ENCODE results near the gene MEAF6. TPM values are rescaled to one million over a fixed set of nuclear protein-coding genes. Genes with fewer than 3 reads are reported as not detected.
"Not testable (repeated sequence)": the region's sequence is repeated elsewhere in the genome, so short reads cannot be mapped to it uniquely, and the experiment has no call there.

MEAF6 gene
- total RNA-seq, 3 donors from 2014 or later, result 78.2 to 140 (median 87.2) TPM

DNA sequence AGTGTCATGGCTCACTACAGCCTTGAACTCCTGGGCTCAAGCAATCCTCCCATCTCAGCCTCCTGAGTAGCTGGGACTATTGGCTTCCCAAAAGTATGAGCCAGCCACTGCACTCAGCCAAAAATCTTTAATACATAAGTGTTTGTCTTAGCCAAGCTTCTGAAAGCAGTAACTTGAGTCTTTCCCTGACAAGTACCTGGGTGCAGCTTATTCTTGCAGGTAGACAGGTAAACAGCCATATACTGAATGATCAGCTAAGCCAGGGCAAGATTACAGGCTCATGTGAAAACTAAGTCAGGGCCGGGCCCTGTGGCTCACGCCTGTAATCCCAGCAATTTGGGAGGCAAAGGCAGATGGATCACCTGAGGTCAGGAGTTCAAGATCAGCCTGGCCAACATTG, 7.8 kb downstream of the MEAF6 start:
- no peaks in the 10 kb centered on the region for H3K9me3 ChIP-seq
- intact Hi-C loops (cut with DNase I; ENCODE audit: low total_unique reads), result no loop called here
- DNase-seq (ENCODE audit: low spot score in 2 of 2), result no peak

DNA sequence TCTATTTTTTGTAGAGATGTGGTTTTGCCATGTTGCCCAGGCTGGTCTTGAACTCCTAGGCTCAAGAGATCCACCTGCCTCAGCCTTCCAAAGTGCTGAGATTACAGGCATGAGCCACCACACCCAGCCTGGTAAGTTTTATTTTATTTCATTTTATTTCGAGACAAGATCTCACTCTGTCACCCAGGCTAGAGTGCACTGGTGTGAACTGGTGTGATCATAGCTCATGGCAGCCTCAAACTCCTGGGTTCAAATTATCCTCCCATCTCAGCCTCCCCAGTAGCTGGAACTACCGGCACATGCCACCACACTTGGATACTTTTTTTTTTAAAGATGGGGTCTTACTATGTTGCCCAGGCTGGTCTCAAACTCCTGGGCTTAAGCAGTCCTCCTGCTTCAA, 11.8 kb downstream of the MEAF6 start:
- DNase-seq (ENCODE audit: low spot score in 2 of 2); H3K4me3 ChIP-seq; H3K27ac ChIP-seq; intact Hi-C loops (cut with DNase I; ENCODE audit: low total_unique reads); H3K27me3 ChIP-seq; H3K4me1 ChIP-seq; H3K36me3 ChIP-seq; H3K9me3 ChIP-seq: not testable (repeated sequence)

More for the DNA sequence above, 7.8 kb downstream of the MEAF6 start:
- H3K36me3 ChIP-seq, result no peaks in the 10 kb centered on the region
- H3K4me3 ChIP-seq, result no peak overlapping the region
- TF ChIP-seq POLR2AphosphoS5 (IDR thresholded peaks at IDR 0.05), result no peak
- TF ChIP-seq CTCF (IDR thresholded peaks at IDR 0.05), result no peak
- no peak for TF ChIP-seq POLR2A (IDR thresholded peaks at IDR 0.05)
- no peaks in the 10 kb centered on the region for H3K4me1 ChIP-seq
- no peaks in the 10 kb centered on the region for H3K27me3 ChIP-seq
- H3K27ac ChIP-seq, result no peak overlapping the region

GRCh38 chr1:37502104-37502503, 12.5 kb downstream of the MEAF6 start:
- no peak overlapping the region for H3K27ac ChIP-seq
- intact Hi-C loops (cut with DNase I; ENCODE audit: low total_unique reads), result no loop called here
- no peaks in the 10 kb centered on the region for H3K9me3 ChIP-seq
- peaks cover 0 to 14% of the 10 kb centered on the region in 2 donors for H3K4me1 ChIP-seq
- DNase-seq (ENCODE audit: low spot score in 2 of 2), result no peak
- TF ChIP-seq POLR2A (IDR thresholded peaks at IDR 0.05), result no peak
- TF ChIP-seq CTCF (IDR thresholded peaks at IDR 0.05), result no peak
- no peak for TF ChIP-seq POLR2AphosphoS5 (IDR thresholded peaks at IDR 0.05)
- H3K36me3 ChIP-seq, result no peaks in the 10 kb centered on the region
- H3K4me3 ChIP-seq, result no peak overlapping the region
- no peaks in the 10 kb centered on the region for H3K27me3 ChIP-seq

- H3K4me1 ChIP-seq, result peaks cover 0 to 14% of the 10 kb centered on the region in 2 donors
- H3K27ac ChIP-seq, result no peak overlapping the region
- H3K27me3 ChIP-seq, result no peaks in the 10 kb centered on the region
- intact Hi-C loops (cut with DNase I; ENCODE audit: low total_unique reads), result no loop called here
- DNase-seq (ENCODE audit: low spot score in 2 of 2), result no peak
- TF ChIP-seq CTCF (IDR thresholded peaks at IDR 0.05) (no peak), POLR2A (IDR thresholded peaks at IDR 0.05) (no peak), POLR2AphosphoS5 (IDR thresholded peaks at IDR 0.05) (no peak)
- H3K9me3 ChIP-seq, result no peaks in the 10 kb centered on the region
- no peak overlapping the region for H3K4me3 ChIP-seq
- H3K36me3 ChIP-seq, result no peaks in the 10 kb centered on the region
Measured at GRCh38 chr1:37501661-37502060, 12.9 kb downstream of the MEAF6 start.

DNA sequence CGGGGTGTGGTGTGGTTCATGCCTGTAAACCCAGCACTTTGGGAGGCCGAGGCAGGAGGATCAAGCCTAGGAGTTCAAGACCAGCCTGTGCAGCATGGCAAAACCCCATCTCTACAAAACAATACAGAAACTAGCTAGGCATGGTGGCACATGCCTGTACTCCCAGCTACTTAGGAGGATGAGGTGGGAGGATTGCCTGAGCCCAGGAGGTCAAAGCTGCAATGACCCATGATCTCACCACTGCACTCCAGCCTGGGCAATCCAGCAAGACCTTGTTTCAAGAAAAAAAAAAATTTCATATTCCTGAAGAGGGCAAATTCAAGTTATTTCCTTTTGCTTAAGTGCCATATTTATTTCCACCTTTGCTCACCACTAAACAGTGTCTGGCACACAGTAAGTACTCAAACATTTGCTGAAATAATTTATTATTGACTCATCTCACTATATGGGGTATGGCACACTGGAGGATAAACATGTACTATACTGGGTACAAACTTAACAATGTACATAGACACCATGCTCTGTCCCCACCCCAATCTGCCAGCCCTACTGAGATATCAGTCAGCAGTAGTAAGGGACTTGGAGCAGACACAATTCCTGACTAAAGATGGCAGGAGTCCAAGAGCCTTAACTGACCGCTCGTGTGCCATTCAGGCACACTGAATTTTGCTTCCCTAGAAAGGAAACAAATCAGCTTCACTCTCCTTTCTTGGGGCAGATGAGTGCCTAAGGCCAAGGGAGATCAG, 15.5 kb downstream of the MEAF6 start:
- H3K4me3 ChIP-seq, result no peak overlapping the region
- DNase-seq (ENCODE audit: low spot score in 2 of 2), result no peak
- intact Hi-C loops (cut with DNase I; ENCODE audit: low total_unique reads), result no loop called here
- H3K4me1 ChIP-seq, result peaks cover 0 to 14% of the 10 kb centered on the region in 2 donors
- H3K9me3 ChIP-seq, result no peaks in the 10 kb centered on the region
- no peak for TF ChIP-seq CTCF (IDR thresholded peaks at IDR 0.05)
- no peaks in the 10 kb centered on the region for H3K27me3 ChIP-seq
- H3K27ac ChIP-seq, result peak overlapping the region in 1 of 2 donors; percentile 62
- H3K36me3 ChIP-seq, result no peaks in the 10 kb centered on the region

Data from breast epithelium (tissue), 4 donors.